Subcutaneous adipose tissue (tissue), 4 donors: ENCODE measurements around the gene STUM. TPM values are rescaled to one million over a fixed set of nuclear protein-coding genes. Genes with fewer than 3 reads are reported as not detected.

Experiments used
- CTCF ChIP-seq: fragments of 450-650 bp; IDR thresholded peaks from one replicate; pipeline ENCODE4 v1.5.1; 2016; ENCODE audit warnings: low read depth, mild to moderate bottlenecking, control low read depth, antibody characterized with exemption, moderate library complexity
- total RNA-seq, 4 donors: library from RNA; depleted of rRNA; stranded (reverse); fragments of >200 nt; gene quantifications; one replicate each; pipeline ENCODE4 v1.1.0, GENCODE V29; 2016

Gene STUM
- total RNA-seq, 4 donors from 2014 or later, result 0.16 to 4.1 (median 1.4) TPM

DNA sequence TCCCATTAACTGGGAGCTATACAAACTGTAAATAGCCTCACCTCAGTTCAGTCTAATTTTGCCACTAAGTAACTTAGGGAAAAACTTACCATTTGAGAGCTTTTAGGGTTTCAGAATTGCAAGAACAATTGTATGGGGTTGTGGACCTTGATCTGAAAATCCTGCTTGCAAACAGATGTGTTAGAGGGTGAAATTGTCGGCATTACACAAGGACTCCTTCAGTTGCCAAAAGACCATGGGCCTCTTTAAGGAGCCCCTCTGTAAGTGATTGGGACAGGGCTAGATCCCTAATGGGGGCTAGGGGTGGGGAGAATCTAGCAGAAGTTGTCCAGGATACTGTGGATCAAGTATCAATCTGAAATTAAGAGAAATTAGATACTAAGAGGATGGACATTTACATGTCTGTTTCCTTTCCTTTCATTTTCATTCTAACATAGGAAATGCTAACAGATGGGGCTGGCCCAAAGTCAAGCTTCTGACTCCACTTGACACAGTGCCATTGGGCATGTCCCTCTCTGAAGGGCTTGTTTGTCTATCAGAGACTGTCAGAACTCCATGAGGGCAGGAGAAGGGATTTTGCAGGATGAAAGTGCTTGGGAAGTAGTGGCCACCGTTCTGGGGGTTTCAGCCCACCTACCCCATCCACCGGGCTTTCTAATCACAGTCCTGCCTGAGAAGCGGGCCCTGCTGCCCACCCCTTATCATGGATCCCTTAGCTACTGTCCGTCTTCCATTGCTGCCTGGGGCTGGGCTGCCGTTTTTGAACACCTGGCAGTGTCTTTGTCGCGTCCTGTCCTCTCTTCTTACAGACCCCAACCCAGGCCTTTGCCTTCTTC, 54.7 kb downstream of the STUM start:
- no peak for TF ChIP-seq CTCF

DNA sequence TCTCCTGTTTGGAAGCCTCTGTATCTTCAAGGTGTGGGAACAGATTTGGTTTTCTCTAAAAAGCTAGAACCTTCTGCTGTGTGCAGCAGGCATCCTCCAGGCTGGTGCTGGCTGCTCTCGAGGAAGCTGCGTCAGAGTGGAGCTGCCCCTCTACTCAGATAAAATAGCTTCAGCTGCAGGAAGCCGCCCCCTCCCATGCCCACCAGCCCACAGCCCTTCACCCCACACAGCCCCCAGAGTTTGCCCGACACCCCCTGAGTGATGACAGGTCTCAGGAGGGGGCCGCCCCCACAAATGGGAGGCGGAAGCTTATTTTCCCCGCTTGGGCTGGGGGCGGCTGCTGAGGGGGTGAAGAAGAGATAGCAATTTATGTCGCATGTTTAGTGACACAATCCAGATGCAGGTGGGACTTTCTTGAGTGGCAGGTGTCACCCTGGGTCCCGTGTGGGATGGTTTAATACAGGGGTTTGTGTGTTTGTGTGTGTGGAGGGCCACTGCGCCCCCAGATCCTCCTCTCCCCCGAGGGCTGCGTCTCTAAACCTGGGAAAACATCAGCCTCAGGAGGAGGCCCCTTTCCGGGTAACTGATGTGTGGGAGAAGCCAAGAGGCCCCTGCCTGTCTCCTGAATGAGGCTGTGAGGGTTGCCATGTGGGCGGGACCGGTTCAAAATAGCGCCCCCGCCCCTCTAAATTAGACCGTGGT, 55.4 kb downstream of the STUM start:
- TF ChIP-seq CTCF, result no peak

DNA sequence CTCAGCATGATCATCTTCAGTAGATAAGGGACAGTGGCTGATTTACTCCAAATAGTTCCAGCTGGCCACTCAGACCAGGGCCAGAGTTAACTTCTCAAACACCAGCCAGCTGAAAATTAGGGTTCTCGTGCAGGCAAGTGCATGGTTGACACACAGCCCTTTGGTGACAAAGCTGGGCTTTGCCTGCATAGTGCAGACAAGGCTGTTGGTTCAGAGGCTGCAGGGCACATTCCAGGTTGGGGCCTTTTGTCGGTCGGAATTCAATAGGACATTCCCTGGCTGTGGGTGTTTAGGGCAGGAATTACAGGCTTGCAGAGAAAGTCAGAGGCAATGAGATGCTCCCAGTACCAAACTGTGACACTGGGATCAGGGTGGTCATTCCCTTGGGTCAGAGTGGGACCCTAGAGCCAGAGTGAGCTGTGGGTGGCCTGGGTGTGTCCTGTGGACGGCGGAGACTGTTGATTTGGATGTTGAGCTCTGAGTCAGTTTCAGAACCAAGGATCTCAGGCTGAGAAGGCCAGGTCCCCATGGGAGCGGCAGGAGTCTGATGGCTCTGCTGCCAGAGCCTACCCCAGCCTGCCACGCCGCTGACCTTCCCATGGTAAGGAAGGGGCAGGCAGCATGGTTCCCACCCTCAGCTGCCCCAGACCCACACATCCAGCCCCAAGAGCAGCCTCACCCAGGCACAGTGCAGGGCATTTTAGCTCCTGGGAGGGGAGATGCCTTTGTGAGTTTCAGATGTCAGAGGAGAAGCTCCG, 56.2 kb downstream of the STUM start:
- TF ChIP-seq CTCF, result no peak

- TF ChIP-seq CTCF, result no peak
These were observed 56.9 kb downstream of the STUM start for GRCh38 chr1:226605318-226605950.

GRCh38 chr1:226606311-226607267, 58.0 kb downstream of the STUM start:
- TF ChIP-seq CTCF, result no peak

- TF ChIP-seq CTCF, result no peak
These were observed 58.7 kb downstream of the STUM start for GRCh38 chr1:226607268-226607660.
